Loucy (cell line): Measurements from ENCODE around the gene ZPBP2.

Experiments
- CTCF ChIP-seq: fragments of 200-600 bp; sonication (generic); conservative IDR thresholded peaks from 2 replicates; pipeline ENCODE4 v1.5.1; 2014; ENCODE audit warnings: mild to moderate bottlenecking, antibody characterized with exemption, low read length
- EZH2phosphoT487 ChIP-seq: fragments of 200-600 bp; IDR thresholded peaks from 2 replicates; pipeline ENCODE4 v1.6.1; 2018; ENCODE audit warnings: antibody characterized with exemption, mild to moderate bottlenecking, moderate library complexity, borderline replicate concordance

GRCh38 chr17:39828443-39828842 is 39.6 kb upstream of the ZPBP2 start:
- TF ChIP-seq CTCF (no peak), EZH2phosphoT487 (no peak)
